GM11168 (cell line): ENCODE data around the gene TMEM39B.
"Not testable (repeated sequence)": the region's sequence is repeated elsewhere in the genome, so short reads cannot be mapped to it uniquely, and the experiment has no call there.

Experiments
- in situ Hi-C: fragments of 300-500 bp; cut with MboI; formaldehyde crosslinking; loops from one replicate; pipeline ENCODE4 v1.12.0; 2022; ENCODE audit warnings: low sequenced_read_pairs; ENCODE audit not compliant: unreplicated experiment

The TMEM39B gene

DNA sequence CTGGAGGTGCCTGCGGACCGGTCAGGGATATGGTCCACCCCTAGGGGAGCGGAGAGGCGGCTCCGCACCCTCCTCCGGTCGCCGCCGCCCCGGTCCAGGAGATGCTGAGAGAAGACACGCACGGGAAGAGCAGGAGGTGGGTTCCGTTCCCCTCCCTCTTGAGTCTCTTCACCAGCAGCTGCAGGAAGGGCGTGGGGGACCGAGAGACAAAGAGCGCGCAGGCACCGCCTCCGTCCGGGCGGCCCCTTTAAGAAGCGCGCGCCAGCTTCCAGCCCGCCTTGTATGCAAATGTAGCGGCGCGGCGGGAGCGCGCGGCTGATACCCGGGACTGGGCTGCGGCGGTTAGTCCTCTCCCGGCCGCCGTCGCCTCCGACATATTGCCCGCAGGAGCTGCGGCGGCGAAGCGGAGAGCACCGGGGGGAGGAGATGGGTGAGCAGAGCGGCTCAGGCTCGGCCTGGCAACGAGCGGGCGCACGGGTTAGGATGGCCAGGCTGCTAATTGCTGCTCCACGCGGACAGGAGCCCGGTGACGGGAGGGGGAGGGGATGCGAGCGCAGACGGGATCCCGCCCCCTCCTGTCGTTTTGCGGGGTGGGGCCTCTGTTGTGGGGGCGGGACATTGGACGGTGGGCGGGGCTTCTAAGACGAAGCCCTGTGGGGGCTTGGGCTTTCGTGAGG is at the start of gene TMEM39B:
Gene TMEM39B (plus strand): TSS at position 318 of the 677 bp plus-strand sequence. CDS start 109 bp downstream, at position 427.
- in situ Hi-C loops, result no loop called here

- in situ Hi-C loops, result no loop called here
Observed at GRCh38 chr1:32023351-32023750, 49.4 kb upstream of the TMEM39B start.

- in situ Hi-C loops, result no loop called here
Observed at GRCh38 chr1:32025515-32025914, 47.2 kb upstream of the TMEM39B start.

GRCh38 chr1:32028746-32029145 is 44.0 kb upstream of the TMEM39B start:
- in situ Hi-C loops, result no loop called here

DNA sequence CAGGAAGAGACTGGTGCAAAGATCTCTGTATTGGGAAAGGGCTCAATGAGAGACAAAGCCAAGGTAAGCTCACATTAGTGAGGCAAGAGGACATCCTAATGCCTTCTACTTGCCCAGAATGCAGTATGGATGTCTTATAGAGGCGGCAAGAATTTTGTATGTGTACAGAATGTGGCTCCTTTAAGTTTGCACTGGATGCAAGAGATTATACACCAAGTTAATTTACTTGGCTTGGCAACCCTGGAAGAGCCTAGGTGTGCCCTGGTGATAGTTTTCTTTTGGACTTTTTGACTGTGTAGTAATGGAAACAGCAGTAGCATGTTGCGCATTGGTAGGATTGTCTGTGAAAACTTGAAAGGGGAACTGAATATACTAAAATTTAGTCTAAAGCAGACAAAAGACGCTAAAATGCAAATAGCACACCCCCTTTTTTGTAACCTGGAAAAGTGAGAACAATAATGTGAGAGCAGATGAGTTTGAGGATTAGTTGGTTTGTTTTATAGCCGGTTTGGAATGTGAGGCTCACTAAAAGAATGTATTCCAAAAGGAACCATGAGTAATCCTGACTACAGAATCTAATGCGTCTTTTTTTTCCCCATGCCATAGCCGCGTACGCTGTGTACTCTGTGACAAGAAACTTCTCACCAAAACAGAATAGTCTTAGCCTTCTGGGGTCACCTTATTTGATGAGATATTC is 41.0 kb upstream of the TMEM39B start:
- in situ Hi-C loops, result no loop called here

DNA sequence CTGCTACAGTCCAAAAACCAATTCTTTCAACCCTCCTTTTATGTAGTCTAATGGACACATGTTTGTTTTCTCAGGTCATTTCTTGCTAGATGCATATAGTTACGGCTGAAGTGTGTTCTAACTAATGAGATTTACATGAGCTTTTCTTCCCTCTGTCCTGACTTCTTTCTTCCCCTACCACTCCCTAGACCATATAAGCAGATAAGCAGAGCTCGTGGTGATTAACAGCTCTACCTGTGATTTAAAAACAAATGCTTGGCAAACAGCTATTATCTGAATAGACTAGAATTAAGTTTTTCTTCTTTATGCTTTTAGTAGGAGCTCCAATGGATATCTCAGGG is 40.5 kb upstream of the TMEM39B start:
- in situ Hi-C loops, result no loop called here

DNA sequence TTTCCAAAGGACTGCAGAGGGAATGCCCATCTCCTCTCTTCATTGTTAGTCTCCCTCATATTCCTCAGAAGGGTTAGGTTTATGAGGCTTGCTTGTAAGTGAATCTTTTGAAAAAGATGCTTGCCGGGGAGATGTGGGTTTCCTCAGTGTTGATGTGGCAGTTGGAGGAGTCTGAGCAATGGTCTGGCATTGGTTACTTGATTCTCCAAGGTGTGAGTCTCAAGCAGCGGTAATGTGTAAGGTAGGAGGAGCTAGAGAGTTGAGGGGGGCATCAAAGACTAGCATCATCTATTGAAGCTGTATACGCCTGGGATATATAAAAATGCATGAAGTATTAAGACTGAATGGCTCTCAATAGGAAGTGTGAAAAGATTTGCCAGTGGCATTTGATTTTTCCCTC is 37.6 kb upstream of the TMEM39B start:
- in situ Hi-C loops, result no loop called here

GRCh38 chr1:32040711-32041110 is 32.0 kb upstream of the TMEM39B start:
- in situ Hi-C loops, result no loop called here

DNA sequence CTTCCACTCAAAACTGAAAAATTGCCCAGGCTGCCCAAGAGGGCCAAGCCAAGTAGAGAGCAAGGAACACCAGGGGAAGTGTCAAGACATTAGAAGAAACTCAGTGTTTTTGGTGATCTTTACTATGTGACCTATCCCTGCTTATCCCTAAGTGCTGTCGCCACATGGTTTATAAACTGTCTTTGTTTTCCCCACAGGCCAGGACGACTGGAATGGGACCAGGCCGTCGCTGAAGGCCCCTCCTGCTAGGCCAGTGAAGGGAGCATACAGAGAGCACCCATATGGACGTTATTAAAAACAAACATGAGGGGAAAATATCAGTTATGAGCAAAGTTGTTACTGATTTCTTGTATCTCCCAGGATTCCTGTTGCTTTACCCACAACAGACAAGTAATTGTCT is 30.4 kb upstream of the TMEM39B start:
- in situ Hi-C loops, result no loop called here

DNA sequence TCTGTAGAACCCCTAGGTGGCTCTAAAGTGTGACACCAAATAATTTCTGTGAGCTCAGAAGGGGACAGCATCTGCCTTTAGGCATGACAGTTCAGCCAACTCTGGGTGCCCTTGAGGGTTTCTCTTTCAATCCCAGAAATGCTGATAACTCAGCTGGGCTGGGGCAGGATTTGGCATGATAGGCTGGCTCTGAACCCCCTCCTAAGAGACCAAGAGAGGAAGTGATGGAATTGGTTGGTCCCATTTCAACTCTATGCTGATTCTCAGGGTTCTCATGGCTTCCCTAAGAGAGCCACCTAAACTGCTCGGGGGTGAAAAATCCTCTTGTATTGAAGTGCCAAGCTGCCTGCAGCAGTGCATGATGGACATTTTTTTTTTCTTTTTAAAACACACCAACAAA is 28.5 kb upstream of the TMEM39B start:
- in situ Hi-C loops, result no loop called here

DNA sequence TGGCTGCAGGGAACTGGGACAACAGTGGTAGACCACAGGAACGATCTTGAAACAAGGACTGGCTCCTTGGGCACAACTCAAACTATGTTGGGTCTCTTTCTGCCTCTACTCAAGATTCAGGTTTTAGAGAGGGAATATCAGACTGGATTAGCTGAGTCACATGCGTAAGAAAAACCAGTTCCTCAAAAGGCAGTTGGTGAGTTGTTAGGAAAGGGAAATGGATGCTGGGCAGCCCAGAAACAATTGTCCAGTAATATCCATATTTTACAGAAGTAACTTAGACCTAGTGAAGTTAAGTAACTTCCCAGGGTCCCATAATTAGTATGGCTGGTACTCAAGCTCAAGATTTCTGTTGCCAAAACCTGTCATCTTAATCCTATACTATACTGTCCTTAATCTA is 27.0 kb upstream of the TMEM39B start:
- in situ Hi-C loops, result no loop called here

DNA sequence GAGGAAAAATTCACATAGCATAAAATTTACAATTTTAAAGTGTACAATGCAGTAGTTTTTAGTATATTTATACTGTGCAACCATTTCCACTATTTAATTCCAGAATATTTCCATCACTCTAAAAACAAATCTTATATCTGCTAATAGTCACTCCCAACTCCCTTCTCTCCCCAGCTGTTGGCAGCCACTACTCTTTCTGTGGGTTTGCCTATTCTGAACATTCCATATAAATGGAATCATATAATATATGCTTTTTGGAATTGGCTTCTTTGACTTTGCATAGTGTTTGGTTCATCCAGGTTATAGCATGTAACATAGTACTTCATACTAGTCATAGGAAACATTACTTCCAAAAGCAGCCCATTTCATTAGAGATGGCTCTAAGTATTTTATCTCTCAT is 25.0 kb upstream of the TMEM39B start:
- in situ Hi-C loops, result no loop called here

GRCh38 chr1:32048440-32048839 is 24.3 kb upstream of the TMEM39B start:
- in situ Hi-C loops, result no loop called here

DNA sequence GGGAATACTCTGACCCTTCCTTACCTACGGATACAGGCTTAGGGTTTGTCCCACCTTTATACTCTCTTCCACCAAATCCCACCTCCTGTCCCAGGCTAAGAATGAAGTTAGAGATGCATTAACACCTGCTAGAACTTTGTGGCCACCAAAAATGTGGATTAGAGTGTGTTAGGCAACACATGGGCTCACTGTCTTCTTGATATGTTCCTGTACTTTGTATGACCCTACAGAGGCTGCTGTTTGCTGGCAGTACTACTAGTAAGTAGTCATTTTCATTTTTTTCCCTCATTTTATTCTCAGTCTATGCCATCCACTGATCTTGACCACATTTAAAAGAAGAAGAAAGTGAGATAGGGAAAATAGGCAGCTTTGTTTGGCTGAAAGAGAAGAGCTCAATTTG is 21.0 kb upstream of the TMEM39B start:
- in situ Hi-C loops, result no loop called here

DNA sequence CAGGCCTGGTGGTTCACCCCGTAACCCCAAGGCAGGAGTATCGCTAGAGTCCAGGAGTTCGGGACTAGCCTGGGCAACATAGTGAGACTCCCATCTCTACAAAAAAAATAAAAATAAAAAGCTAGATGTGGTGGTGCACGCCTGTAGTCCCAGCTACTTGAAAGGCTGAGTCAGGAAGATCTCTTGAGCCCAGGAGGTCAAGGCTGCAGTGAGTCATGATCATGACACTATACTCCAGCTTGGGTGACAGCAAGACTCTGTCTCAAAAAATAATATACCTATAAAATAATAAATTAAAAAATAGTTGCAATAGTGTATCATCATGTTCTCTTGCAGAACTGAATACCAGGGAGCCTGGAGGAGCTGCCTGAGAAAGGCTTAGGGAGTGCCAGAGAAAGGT is 19.9 kb upstream of the TMEM39B start:
- in situ Hi-C loops, result no loop called here

GRCh38 chr1:32055416-32055815 is 17.3 kb upstream of the TMEM39B start:
- in situ Hi-C loops, result no loop called here

GRCh38 chr1:32056598-32056997 is 16.1 kb upstream of the TMEM39B start:
- in situ Hi-C loops, result no loop called here

DNA sequence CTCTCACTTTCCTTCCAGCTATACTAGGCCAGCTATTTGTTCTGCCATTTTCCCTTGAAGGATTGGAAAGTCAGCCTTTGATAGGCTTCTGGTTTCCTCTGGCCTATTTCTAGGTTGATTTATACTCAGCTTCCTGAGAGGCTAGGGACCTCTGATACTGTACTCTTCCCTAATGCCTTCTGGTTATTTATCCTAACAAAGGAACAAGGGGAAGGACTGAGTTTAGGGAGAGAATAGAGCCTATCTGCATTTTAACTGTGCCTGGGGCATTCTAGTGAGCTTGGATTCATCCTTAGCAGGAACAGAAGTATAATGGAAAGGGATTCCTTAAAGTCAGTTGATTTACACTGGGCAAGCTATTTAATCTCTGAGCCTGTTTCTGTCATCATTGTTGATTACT is 11.8 kb upstream of the TMEM39B start:
- in situ Hi-C loops, result no loop called here

DNA sequence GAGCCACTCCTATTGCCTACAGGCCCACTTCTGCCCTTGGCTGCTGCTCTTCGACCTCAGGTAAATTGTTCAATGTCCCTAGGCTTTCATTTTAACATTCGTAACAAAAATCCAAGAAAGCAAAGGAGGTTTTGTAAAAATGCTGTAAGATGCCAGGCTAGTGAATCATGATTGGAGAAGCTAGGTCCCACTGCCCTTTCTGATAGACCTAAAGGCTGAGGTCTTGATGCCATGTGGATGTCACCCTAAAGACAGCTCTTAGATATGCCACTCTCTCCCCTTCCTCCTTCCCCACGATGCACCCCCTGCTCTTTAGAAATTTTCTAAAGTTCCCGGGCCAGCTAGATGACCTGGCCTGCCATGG is 9.9 kb upstream of the TMEM39B start:
- in situ Hi-C loops, result no loop called here

DNA sequence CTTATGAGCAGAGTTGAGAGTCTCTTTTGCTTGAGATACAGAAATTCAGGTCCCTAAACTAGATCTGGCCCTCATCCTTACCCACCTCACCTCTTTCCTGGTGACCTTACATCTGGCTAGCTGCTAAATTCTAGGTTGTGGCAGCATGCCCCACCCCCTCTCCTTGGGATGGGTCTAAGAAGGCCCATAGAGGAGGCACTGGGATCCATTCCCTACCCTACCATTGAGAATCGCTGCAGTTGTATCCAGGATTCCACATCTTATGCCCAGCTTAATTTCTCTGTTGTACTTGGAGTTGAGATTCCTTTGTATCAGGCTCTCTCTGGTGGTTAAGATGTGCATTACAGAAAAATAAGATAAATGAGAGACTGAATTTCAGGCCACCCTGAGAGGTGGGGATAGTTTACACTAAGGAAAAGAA is 9.5 kb upstream of the TMEM39B start:
- in situ Hi-C loops, result no loop called here

DNA sequence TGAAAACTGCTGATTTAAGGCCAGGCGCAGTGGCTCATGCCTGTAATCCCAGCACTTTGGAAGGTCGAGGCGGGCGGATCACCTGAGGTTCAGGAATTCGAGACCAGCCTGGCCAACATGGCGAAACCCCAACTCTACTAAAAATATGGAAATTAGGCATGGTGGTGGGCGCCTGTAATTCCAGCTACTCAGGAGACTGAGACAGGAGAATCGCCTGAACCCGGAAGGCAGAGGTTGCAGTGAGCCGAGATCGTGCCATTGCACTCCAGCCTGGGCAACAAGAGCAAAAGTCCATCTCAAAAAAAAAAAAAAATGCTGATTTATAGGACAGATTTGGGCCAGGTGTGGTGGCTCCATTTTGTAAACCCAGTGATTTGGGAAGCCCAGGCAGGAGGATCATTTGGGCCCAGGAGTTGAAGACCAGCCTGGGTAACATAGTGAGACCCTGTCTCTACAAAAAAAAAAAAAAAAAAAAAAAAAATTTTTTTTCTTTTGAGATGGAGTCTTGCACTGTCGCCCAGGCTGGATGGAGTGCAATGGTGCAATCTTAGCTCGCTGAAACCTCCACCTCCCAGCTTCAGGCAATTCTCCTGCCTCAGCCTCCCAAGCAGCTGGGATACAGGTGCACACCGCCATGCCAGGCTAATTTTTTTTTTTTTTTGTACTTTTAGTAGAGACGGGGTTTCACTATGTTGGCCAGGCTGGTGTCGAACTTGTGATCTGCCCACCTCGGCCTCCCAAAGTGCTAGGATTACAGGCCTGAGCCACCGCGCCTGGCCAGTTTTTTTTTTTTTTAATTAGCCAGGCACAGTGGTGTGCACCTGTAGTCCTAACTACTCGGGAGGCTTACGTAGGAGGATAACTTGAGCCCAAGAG is 6.9 kb upstream of the TMEM39B start:
- in situ Hi-C loops, result not testable (repeated sequence)
